ENCODE data around the gene SPAG6. TPM values are rescaled to one million over a fixed set of nuclear protein-coding genes. Genes with fewer than 3 reads are reported as not detected.

SPAG6 gene
- total and polyA plus RNA-seq, 4 donors: 0.23 TPM; not detected in 3

- no peak for TF ChIP-seq EGR1 (IDR thresholded peaks at IDR 0.05; ENCODE audit: low read depth in 2 of 2)
Observed at GRCh38 chr10:22320591-22321155, 24.6 kb upstream of the SPAG6 start, which contains the start of gene BMI1 (continued).

- 1% methylated on average over 114 of the region's 114 CpGs for WGBS
- no peak for TF ChIP-seq HNF4G (IDR thresholded peaks at IDR 0.05)
- TF ChIP-seq YY1 (IDR thresholded peaks at IDR 0.05): peak; percentile 85
- H3K27me3 ChIP-seq (ENCODE audit: control insufficient read depth in 4 of 4, insufficient read depth in 4 of 4, low read length in 3 of 4): no peaks in the 10 kb centered on the region
- H3K9ac ChIP-seq (ENCODE audit: low read depth in 1 of 2, low read length in 2 of 2): no peak overlapping the region
- H3K9me3 ChIP-seq (ENCODE audit: control insufficient read depth in 4 of 4, low read length in 3 of 4): no peaks in the 10 kb centered on the region
- peak overlapping the region; percentile 97 for H3K27ac ChIP-seq (ENCODE audit: low read depth in 1 of 2, low read length in 2 of 2)
- DNase-seq (ENCODE audit: low spot score): peak; percentile 70
- peak overlapping the region; percentile 60 to 100 (median 91) for H3K4me3 ChIP-seq (ENCODE audit: low read depth in 1 of 3, low read length in 3 of 3)
- H3K36me3 ChIP-seq (ENCODE audit: control insufficient read depth in 4 of 4, insufficient read depth in 3 of 4, low read depth in 1 of 4, low read length in 3 of 4): peaks cover 0 to under 1% (median 0%) of the 10 kb centered on the region in 4 donors
- H3K4me1 ChIP-seq (ENCODE audit: control insufficient read depth in 4 of 4, insufficient read depth in 4 of 4, low read length in 3 of 4): peaks cover 14 to 62% (median 37%) of the 10 kb centered on the region in 4 donors
Observed at GRCh38 chr10:22321156-22321923, 24.0 kb upstream of the SPAG6 start.

GRCh38 chr10:22321924-22322640 is 23.2 kb upstream of the SPAG6 start:
- no peak for DNase-seq (ENCODE audit: low spot score)
- peaks cover 0 to 3% (median 0%) of the 10 kb centered on the region in 4 donors for H3K36me3 ChIP-seq (ENCODE audit: control insufficient read depth in 4 of 4, insufficient read depth in 3 of 4, low read depth in 1 of 4, low read length in 3 of 4)
- peak; percentile 70 for TF ChIP-seq YY1 (IDR thresholded peaks at IDR 0.05)
- TF ChIP-seq EGR1 (IDR thresholded peaks at IDR 0.05; ENCODE audit: low read depth in 2 of 2): no peak
- TF ChIP-seq HNF4G (IDR thresholded peaks at IDR 0.05): no peak
- no peak for TF ChIP-seq CTCF (IDR thresholded peaks at IDR 0.05; ENCODE audit: low read depth, low read length, missing input control)
- no peak for TF ChIP-seq FOXA2 (IDR thresholded peaks at IDR 0.05)
- TF ChIP-seq JUND (IDR thresholded peaks at IDR 0.05): no peak
- TF ChIP-seq SP1 (IDR thresholded peaks at IDR 0.05): no peak
- no peaks in the 10 kb centered on the region for H3K9me3 ChIP-seq (ENCODE audit: control insufficient read depth in 4 of 4, low read length in 3 of 4)
- 2% methylated on average over 57 of the region's 57 CpGs for WGBS
- H3K27ac ChIP-seq (ENCODE audit: low read depth in 1 of 2, low read length in 2 of 2): no peak overlapping the region
- H3K27me3 ChIP-seq (ENCODE audit: control insufficient read depth in 4 of 4, insufficient read depth in 4 of 4, low read length in 3 of 4): no peaks in the 10 kb centered on the region
- peak overlapping the region; percentile 62 to 100 (median 63) for H3K4me3 ChIP-seq (ENCODE audit: low read depth in 1 of 3, low read length in 3 of 3)
- peak overlapping the region; percentile 30 to 46 for H3K9ac ChIP-seq (ENCODE audit: low read depth in 1 of 2, low read length in 2 of 2)
- H3K4me1 ChIP-seq (ENCODE audit: control insufficient read depth in 4 of 4, insufficient read depth in 4 of 4, low read length in 3 of 4): peaks cover 14 to 59% (median 35%) of the 10 kb centered on the region in 4 donors

- H3K9me3 ChIP-seq (ENCODE audit: control insufficient read depth in 4 of 4, low read length in 3 of 4): no peaks in the 10 kb centered on the region
- H3K27ac ChIP-seq (ENCODE audit: low read depth in 1 of 2, low read length in 2 of 2): no peak overlapping the region
- WGBS: 69% methylated on average over 5 of the region's 5 CpGs
- H3K9ac ChIP-seq (ENCODE audit: low read depth in 1 of 2, low read length in 2 of 2): peak overlapping the region in 1 of 2 donors; percentile 46
- DNase-seq (ENCODE audit: low spot score): no peak
- no peaks in the 10 kb centered on the region for H3K27me3 ChIP-seq (ENCODE audit: control insufficient read depth in 4 of 4, insufficient read depth in 4 of 4, low read length in 3 of 4)
- peaks cover 14 to 54% (median 33%) of the 10 kb centered on the region in 4 donors for H3K4me1 ChIP-seq (ENCODE audit: control insufficient read depth in 4 of 4, insufficient read depth in 4 of 4, low read length in 3 of 4)
- H3K4me3 ChIP-seq (ENCODE audit: low read depth in 1 of 3, low read length in 3 of 3): peak overlapping the region; percentile 62 to 100 (median 63)
- H3K36me3 ChIP-seq (ENCODE audit: control insufficient read depth in 4 of 4, insufficient read depth in 3 of 4, low read depth in 1 of 4, low read length in 3 of 4): peaks cover 0 to 3% (median 0%) of the 10 kb centered on the region in 4 donors
- TF ChIP-seq CTCF (IDR thresholded peaks at IDR 0.05; ENCODE audit: low read depth, low read length, missing input control): no peak
- no peak for TF ChIP-seq ZBTB33 (IDR thresholded peaks at IDR 0.05)
- TF ChIP-seq MAX (IDR thresholded peaks at IDR 0.05): no peak
- no peak for TF ChIP-seq HNF4G (IDR thresholded peaks at IDR 0.05)
- no peak for TF ChIP-seq RXRA (IDR thresholded peaks at IDR 0.05)
- no peak for TF ChIP-seq TAF1 (conservative IDR thresholded peaks at IDR 0.05)
- no peak for TF ChIP-seq FOXA2 (IDR thresholded peaks at IDR 0.05)
- no peak for TF ChIP-seq HNF4A (conservative IDR thresholded peaks at IDR 0.05)
- TF ChIP-seq RAD21 (IDR thresholded peaks at IDR 0.05): no peak
Observed at GRCh38 chr10:22322641-22323160, 22.6 kb upstream of the SPAG6 start.

All from liver (tissue), 9 donors.